Endodermal cell (in vitro differentiated cells): ENCODE results near the gene SPOCK2. TPM values are rescaled to one million over a fixed set of nuclear protein-coding genes. Genes with fewer than 3 reads are reported as not detected.

Experiments used
- DNase-seq: peaks from one replicate; pipeline ENCODE4 v3.0.0-alpha.2; 2017
- H3K27ac ChIP-seq: 2 replicates; pipeline ENCODE4 v1.5.1; 2013; ENCODE audit warnings: mild to moderate bottlenecking, low read depth, low read length, moderate library complexity
- H3K27me3 ChIP-seq: 2 replicates; pipeline ENCODE4 v1.6.1; 2013; ENCODE audit warnings: mild to moderate bottlenecking, low read length, moderate library complexity; ENCODE audit not compliant: insufficient read depth, control insufficient read depth, poor library complexity, severe bottlenecking
- H3K36me3 ChIP-seq: 2 replicates; pipeline ENCODE4 v1.7.0; 2013; ENCODE audit warnings: mild to moderate bottlenecking, low read length, moderate library complexity; ENCODE audit not compliant: control insufficient read depth, insufficient read depth
- H3K4me1 ChIP-seq: one replicate; pipeline ENCODE4 v1.7.0; 2013; ENCODE audit warnings: low read length; ENCODE audit not compliant: control insufficient read depth, insufficient read depth
- H3K4me3 ChIP-seq: 2 replicates; pipeline ENCODE4 v1.5.1; 2013; ENCODE audit warnings: mild to moderate bottlenecking, low read length, moderate library complexity
- H3K9ac ChIP-seq: 2 replicates; pipeline ENCODE4 v1.6.1; 2013; ENCODE audit warnings: mild to moderate bottlenecking, low read length, moderate library complexity; ENCODE audit not compliant: poor library complexity, severe bottlenecking; ENCODE audit errors: extremely low read depth
- H3K9me3 ChIP-seq: 2 replicates; pipeline ENCODE4 v1.6.1; 2013; ENCODE audit warnings: mild to moderate bottlenecking, low read length, moderate library complexity; ENCODE audit not compliant: control insufficient read depth
- H3K27ac Mint-ChIP-seq: 2 replicates; pipeline ENCODE4 v1.8.0; 2020; ENCODE audit warnings: mixed read lengths
- H3K27me3 Mint-ChIP-seq: 2 replicates; pipeline ENCODE4 v1.8.0; 2021; ENCODE audit warnings: mild to moderate bottlenecking, mixed read lengths; ENCODE audit not compliant: insufficient read depth
- H3K36me3 Mint-ChIP-seq: 2 replicates; pipeline ENCODE4 v1.8.0; 2020; ENCODE audit warnings: low read depth, mixed read lengths
- H3K4me1 Mint-ChIP-seq: 2 replicates; pipeline ENCODE4 v1.8.0; 2020; ENCODE audit warnings: mixed read lengths
- H3K4me3 Mint-ChIP-seq: 2 replicates; pipeline ENCODE4 v1.8.0; 2020; ENCODE audit warnings: mild to moderate bottlenecking, moderate library complexity, mixed read lengths
- H3K9me3 Mint-ChIP-seq: 2 replicates; pipeline ENCODE4 v1.8.0; 2020; ENCODE audit warnings: mild to moderate bottlenecking, mixed read lengths
- WGBS, 2 experiments: methylation state at CpG; one replicate each; pipeline versions ENCODE4 v1.1.5 to v1.1.7; 2013; ENCODE audit warnings: missing lambda C conversion rate in 2 of 2, mixed read lengths in 1 of 2; ENCODE audit not compliant: insufficient coverage in 1 of 2, insufficient read length in 1 of 2; 5-methylcytosine and 5-hydroxymethylcytosine counted together
- total RNA-seq, 2 donors: library from RNA; stranded (reverse); fragmentation: NEBNext Ultra II Directional in 1 of 2; extraction: Animal tissue kit (Norgen Biotek cat#: 25700) in 1 of 2; gene quantifications; 2 replicates in 1 of 2; 3 replicates in 1 of 2; pipeline ENCODE4 v1.2.1, GENCODE V29; 2021
- TF ChIP-seq, protein P1 (sequence below): fragments of 200-600 bp; sonication (generic); conservative IDR thresholded peaks from 2 replicates; pipeline ENCODE4 v1.5.0; 2021; ENCODE audit warnings: antibody characterized with exemption, mild to moderate bottlenecking

Gene SPOCK2
- total RNA-seq, 2 donors from 2014 or later: 1.6 to 3.7 TPM

GRCh38 chr10:72044417-72045041 is 43.8 kb downstream of the SPOCK2 start:
- Histone ChIP-seq H3K4me1 (peaks cover 11% of the 10 kb centered on the region), H3K27me3 (no peaks in the 10 kb centered on the region), H3K27ac (peak overlapping the region; percentile 15), H3K36me3 (no peaks in the 10 kb centered on the region), H3K9me3 (peaks cover 7% of the 10 kb centered on the region), H3K4me3 (no peak overlapping the region), H3K9ac (no peak overlapping the region)
- Mint-ChIP-seq H3K4me1 (peaks cover 28% of the 10 kb centered on the region), H3K27me3 (no peaks in the 10 kb centered on the region), H3K4me3 (no peak overlapping the region), H3K9me3 (peaks cover 2% of the 10 kb centered on the region), H3K27ac (no peak overlapping the region), H3K36me3 (no peaks in the 10 kb centered on the region)
- TF ChIP-seq, protein P1, sequence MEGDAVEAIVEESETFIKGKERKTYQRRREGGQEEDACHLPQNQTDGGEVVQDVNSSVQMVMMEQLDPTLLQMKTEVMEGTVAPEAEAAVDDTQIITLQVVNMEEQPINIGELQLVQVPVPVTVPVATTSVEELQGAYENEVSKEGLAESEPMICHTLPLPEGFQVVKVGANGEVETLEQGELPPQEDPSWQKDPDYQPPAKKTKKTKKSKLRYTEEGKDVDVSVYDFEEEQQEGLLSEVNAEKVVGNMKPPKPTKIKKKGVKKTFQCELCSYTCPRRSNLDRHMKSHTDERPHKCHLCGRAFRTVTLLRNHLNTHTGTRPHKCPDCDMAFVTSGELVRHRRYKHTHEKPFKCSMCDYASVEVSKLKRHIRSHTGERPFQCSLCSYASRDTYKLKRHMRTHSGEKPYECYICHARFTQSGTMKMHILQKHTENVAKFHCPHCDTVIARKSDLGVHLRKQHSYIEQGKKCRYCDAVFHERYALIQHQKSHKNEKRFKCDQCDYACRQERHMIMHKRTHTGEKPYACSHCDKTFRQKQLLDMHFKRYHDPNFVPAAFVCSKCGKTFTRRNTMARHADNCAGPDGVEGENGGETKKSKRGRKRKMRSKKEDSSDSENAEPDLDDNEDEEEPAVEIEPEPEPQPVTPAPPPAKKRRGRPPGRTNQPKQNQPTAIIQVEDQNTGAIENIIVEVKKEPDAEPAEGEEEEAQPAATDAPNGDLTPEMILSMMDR: peak; percentile 57
- DNase-seq: no peak
- 72 to 86% methylated on average over 9 to 17 of the region's 17 CpGs for WGBS, 2 experiments

DNA sequence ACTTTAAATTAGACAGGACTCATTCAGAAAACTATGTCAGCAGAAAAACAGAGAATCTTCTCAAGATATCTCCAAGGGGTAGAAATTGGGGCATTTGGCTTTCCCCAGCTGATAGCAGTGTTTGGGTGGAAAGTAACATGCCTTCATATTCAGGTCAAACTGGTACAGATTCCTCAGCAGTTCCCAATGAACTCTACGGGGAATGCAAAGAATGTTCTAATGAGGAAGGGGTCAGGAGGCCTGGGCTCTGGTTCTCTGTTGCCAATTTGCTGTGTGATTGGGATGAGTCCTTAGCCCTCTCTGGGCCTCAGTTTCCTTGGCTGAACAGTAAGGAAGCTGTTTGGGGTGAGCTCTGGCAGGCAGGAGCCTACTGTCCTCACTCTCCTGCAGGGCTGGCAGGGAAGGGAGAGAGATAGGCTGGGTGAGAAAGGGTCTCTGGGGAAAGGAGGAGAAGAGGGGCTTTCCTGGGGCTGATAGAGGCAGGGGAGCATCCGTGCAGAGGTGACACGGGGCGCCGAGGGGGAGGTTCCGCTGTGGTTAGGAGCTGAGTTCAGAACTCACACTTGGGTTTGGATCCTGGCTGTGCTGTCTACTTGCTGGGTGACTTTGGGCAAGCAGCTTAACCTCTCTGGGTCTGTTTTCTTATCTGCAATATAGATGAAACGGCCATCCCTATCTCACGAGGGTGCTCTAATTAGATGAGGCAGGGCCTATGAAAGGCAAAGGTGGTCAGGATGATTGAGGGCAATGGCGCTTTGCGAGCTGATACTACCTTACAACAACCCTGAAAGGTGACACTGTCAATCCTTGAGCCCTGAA is 45.1 kb downstream of the SPOCK2 start:
- no peaks in the 10 kb centered on the region for H3K36me3 ChIP-seq
- Mint-ChIP-seq H3K27me3 (no peaks in the 10 kb centered on the region), H3K36me3 (no peaks in the 10 kb centered on the region), H3K27ac (peak overlapping the region; percentile 80), H3K4me1 (peaks cover 37% of the 10 kb centered on the region), H3K4me3 (no peak overlapping the region), H3K9me3 (no peaks in the 10 kb centered on the region)
- H3K9me3 ChIP-seq: no peaks in the 10 kb centered on the region
- 89 to 91% methylated on average over 10 of the region's 10 CpGs for WGBS, 2 experiments
- H3K4me3 ChIP-seq: no peak overlapping the region
- no peak for DNase-seq
- H3K9ac ChIP-seq: no peak overlapping the region
- H3K27me3 ChIP-seq: no peaks in the 10 kb centered on the region
- H3K4me1 ChIP-seq: peaks cover 16% of the 10 kb centered on the region
- TF ChIP-seq, protein P1: no peak
- no peak overlapping the region for H3K27ac ChIP-seq

DNA sequence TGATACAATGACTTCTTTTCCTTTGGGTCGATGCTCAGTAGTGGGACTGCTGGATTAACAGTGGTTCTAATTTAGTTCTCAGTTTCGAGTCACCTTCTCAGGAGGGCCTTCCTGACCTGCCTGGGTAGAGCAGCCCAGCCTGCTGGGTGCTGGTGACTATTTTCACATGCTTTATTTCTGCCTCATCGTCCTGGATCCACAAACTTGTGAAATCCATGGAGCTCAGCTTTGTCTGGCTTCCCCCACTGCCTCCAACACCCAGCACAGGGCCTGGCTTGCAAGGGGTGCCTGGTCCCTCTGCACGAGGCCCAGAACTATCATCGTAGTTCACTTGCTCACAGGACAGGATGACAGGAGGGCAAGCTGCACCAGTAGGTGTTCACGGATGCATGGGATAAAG is 46.9 kb downstream of the SPOCK2 start:
- Mint-ChIP-seq H3K27me3 (no peaks in the 10 kb centered on the region), H3K4me3 (no peak overlapping the region), H3K27ac (peak overlapping the region; percentile 30), H3K4me1 (peaks cover 44% of the 10 kb centered on the region), H3K36me3 (no peaks in the 10 kb centered on the region), H3K9me3 (no peaks in the 10 kb centered on the region)
- H3K36me3 ChIP-seq: no peaks in the 10 kb centered on the region
- TF ChIP-seq, protein P1: no peak
- no peak overlapping the region for H3K4me3 ChIP-seq
- no peak for DNase-seq
- no peaks in the 10 kb centered on the region for H3K27me3 ChIP-seq
- H3K4me1 ChIP-seq: peaks cover 25% of the 10 kb centered on the region
- H3K9me3 ChIP-seq: no peaks in the 10 kb centered on the region
- WGBS, 2 experiments: 91 to 93% methylated on average over 5 to 6 of the region's 6 CpGs
- no peak overlapping the region for H3K27ac ChIP-seq
- no peak overlapping the region for H3K9ac ChIP-seq
